Erythroblast (primary cell): ENCODE measurements around the gene ZNF415.

Experiments
- GATA1 ChIP-seq: IDR thresholded peaks from 2 replicates; pipeline ENCODE4 v1.6.1; 2011; ENCODE audit warnings: low read depth, mild to moderate bottlenecking, control low read depth, low read length, moderate library complexity
- POLR2A ChIP-seq: IDR thresholded peaks from 2 replicates; pipeline ENCODE4 v1.6.1; 2011; ENCODE audit warnings: mild to moderate bottlenecking, low read length

DNA sequence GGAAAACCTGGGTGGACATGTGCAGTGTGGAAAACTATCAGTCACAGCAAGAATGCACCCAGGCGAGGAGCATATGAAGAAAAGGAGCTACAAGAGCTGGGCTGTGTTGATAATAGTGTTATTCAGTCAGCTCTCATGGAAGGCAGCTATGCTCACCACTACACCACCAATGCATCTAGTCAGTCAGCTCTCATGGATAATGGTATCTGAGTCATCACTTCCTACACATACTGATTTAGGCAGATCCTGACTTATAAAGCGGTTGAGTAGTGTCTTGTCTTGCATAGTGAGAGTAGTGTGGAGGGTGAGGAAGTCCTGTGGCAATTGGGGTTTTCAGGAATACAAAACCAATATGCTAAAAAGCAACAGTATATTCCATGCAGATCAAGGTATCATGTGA, 20.4 kb downstream of the ZNF415 start:
- no peak for TF ChIP-seq POLR2A
- no peak for TF ChIP-seq GATA1
